Adrenal gland (tissue), 12 donors: ENCODE data around the gene SIAH3. TPM values are rescaled to one million over a fixed set of nuclear protein-coding genes. Genes with fewer than 3 reads are reported as not detected.

Experiments
- DNase-seq, 7 donors: peaks; one replicate each; pipeline ENCODE4 v3.0.0-alpha.2; 2019 to 2020
- H3K27ac ChIP-seq, 5 donors: fragments of 200-600 bp; sonication (generic) in 4 of 5; 1 replicate in 3 of 5; 2 replicates in 2 of 5; pipeline versions ENCODE4 v1.5.1 to v1.8.0; 2016 to 2020; ENCODE audit warnings: mild to moderate bottlenecking in 1 of 5
- H3K27me3 ChIP-seq: fragments of 200-600 bp; 2 replicates; pipeline ENCODE4 v1.8.0; 2021
- H3K36me3 ChIP-seq, 2 donors: fragments of 200-600 bp; replicated peaks in 1 of 2; 1 replicate in 1 of 2; 2 replicates in 1 of 2; pipeline versions ENCODE4 v1.5.1 to v1.8.0; 2018 to 2022
- H3K4me1 ChIP-seq, 2 donors: fragments of 200-600 bp; replicated peaks in 1 of 2; 1 replicate in 1 of 2; 2 replicates in 1 of 2; pipeline versions ENCODE4 v1.5.1 to v1.8.0; 2018 to 2021
- H3K4me3 ChIP-seq, 4 donors: fragments of 200-600 bp; sonication (generic) in 3 of 4; one replicate each; pipeline ENCODE4 v1.5.1; 2016 to 2018
- H3K9me3 ChIP-seq, 3 donors: fragments of 200-600 bp; sonication (generic) in 1 of 3; replicated peaks in 1 of 3; 1 replicate in 2 of 3; 2 replicates in 1 of 3; pipeline versions ENCODE4 v1.5.1 to v1.8.0; 2016 to 2021
- CTCF ChIP-seq, 6 experiments: fragments of 450-650 bp in 4 of 6; fragments of 200-600 bp in 2 of 6; sonication (generic) in 1 of 6; IDR thresholded peaks; 1 replicate in 5 of 6; 2 replicates in 1 of 6; pipeline versions ENCODE4 v1.5.1 to v1.8.0; 2016 to 2021; ENCODE audit warnings: antibody characterized with exemption in 6 of 6, mild to moderate bottlenecking in 2 of 6, moderate library complexity in 1 of 6
- POLR2A ChIP-seq, 2 donors: fragments of 450-650 bp; IDR thresholded peaks; one replicate each; pipeline ENCODE4 v1.6.1; 2017; ENCODE audit warnings: antibody characterized with exemption in 2 of 2, mild to moderate bottlenecking in 2 of 2, moderate library complexity in 1 of 2
- WGBS, 4 donors: extraction: QIAGEN DNeasy Blood & Tissue Kit in 2 of 4; methylation state at CpG; one replicate each; pipeline versions ENCODE4 v1.1.5 to v1.1.7; 2013 to 2017; 5-methylcytosine and 5-hydroxymethylcytosine counted together
- intact Hi-C, 2 donors: fragments of 100-400 bp; cut with DNase I; formaldehyde crosslinking; loops; one replicate each; pipeline versions ENCODE4 v1.14.1 to v1.15.0; 2022 to 2023
- polyA plus RNA-seq, 3 donors: library from polyadenylated mRNA; stranded (reverse); fragments of 200-250 nt in 2 of 3; fragments of 350-450 nt in 1 of 3; fragmentation: Illumina TruSeq in 1 of 3; extraction: RNeasy Lipid Tissue Mini Kit (QIAGEN cat#74804) in 1 of 3; gene quantifications; one replicate each; pipeline ENCODE4 v1.2.3, GENCODE V29; 2013 to 2014
- total RNA-seq, 9 donors: library from RNA; depleted of rRNA in 4 of 9; stranded (reverse); fragments of >200 nt in 4 of 9; fragments of 120-200 nt in 1 of 9; fragmentation: NEBNext Ultra II Directional in 1 of 9; extraction: Animal tissue kit (Norgen Biotek cat#: 25700) in 1 of 9; gene quantifications; one replicate each; pipeline versions ENCODE4 v1.1.0 to v1.2.4, GENCODE V29; 2013 to 2023
- donor health status: healthy with polysubstance abuse.
- donor health status: Bipolar disorder and iron deficiency.
- donor health status: DM: yes; HTN: yes; CAD: no.
- donor health status: DM: no; HTN: no; CAD: no.
- donor health status: DM: no; HTN: no; CAD: no.
- donor health status: DM: yes; HTN: yes; CAD: no.

The SIAH3 gene
- total and polyA plus RNA-seq, 12 donors: 0.03 to 0.64 (median 0.24) TPM

- peaks cover 0 to 14% of the 10 kb centered on the region in 2 donors for H3K4me1 ChIP-seq
- WGBS, 4 donors: 33 to 42% (median 38%) methylated on average over 1 of the region's 1 CpG
- no peak overlapping the region for H3K4me3 ChIP-seq
- DNase-seq: no peak
- H3K36me3 ChIP-seq: no peaks in the 10 kb centered on the region
- intact Hi-C loops: no loop called here
- H3K9me3 ChIP-seq: no peaks in the 10 kb centered on the region
- TF ChIP-seq POLR2A (IDR thresholded peaks at IDR 0.05) (no peak), CTCF (IDR thresholded peaks at IDR 0.05) (no peak)
- H3K27me3 ChIP-seq: no peaks in the 10 kb centered on the region
- no peak overlapping the region for H3K27ac ChIP-seq
These were observed 14.4 kb downstream of the SIAH3 start for GRCh38 chr13:45837111-45837510.

GRCh38 chr13:45834411-45834994, 17.1 kb downstream of the SIAH3 start:
- TF ChIP-seq CTCF (IDR thresholded peaks at IDR 0.05) (no peak), POLR2A (IDR thresholded peaks at IDR 0.05) (no peak)
- H3K4me3 ChIP-seq: no peak overlapping the region
- DNase-seq: no peak
- intact Hi-C loops: no loop called here
- WGBS, 4 donors: 85 to 97% (median 88%) methylated on average over 4 to 7 of the region's 7 CpGs
- no peaks in the 10 kb centered on the region for H3K27me3 ChIP-seq
- H3K27ac ChIP-seq: peak overlapping the region in 3 of 5 donors; percentile 18 to 75 (median 44)
- no peaks in the 10 kb centered on the region for H3K9me3 ChIP-seq
- peaks cover 0 to 14% of the 10 kb centered on the region in 2 donors for H3K4me1 ChIP-seq
- no peaks in the 10 kb centered on the region for H3K36me3 ChIP-seq

GRCh38 chr13:45833663-45834375, 17.7 kb downstream of the SIAH3 start:
- intact Hi-C loops: no loop called here
- Histone ChIP-seq H3K36me3 (no peaks in the 10 kb centered on the region), H3K9me3 (no peaks in the 10 kb centered on the region), H3K27ac (peak overlapping the region in 3 of 5 donors; percentile 18 to 75 (median 44)), H3K27me3 (no peaks in the 10 kb centered on the region), H3K4me1 (peaks cover 0 to 14% of the 10 kb centered on the region in 2 donors), H3K4me3 (no peak overlapping the region)
- TF ChIP-seq CTCF (IDR thresholded peaks at IDR 0.05) (no peak), POLR2A (IDR thresholded peaks at IDR 0.05) (no peak)
- peak; percentile 87 to 96 (median 95) for DNase-seq
- WGBS, 4 donors: 21 to 39% (median 25%) methylated on average over 5 of the region's 5 CpGs

GRCh38 chr13:45833242-45833641, 18.3 kb downstream of the SIAH3 start:
- Histone ChIP-seq H3K27me3 (no peaks in the 10 kb centered on the region), H3K36me3 (no peaks in the 10 kb centered on the region), H3K27ac (peak overlapping the region in 2 of 5 donors; percentile 44 to 60), H3K9me3 (no peaks in the 10 kb centered on the region), H3K4me3 (no peak overlapping the region), H3K4me1 (peaks cover 0 to 14% of the 10 kb centered on the region in 2 donors)
- WGBS, 4 donors: 64 to 74% (median 65%) methylated on average over 4 of the region's 4 CpGs
- intact Hi-C loops: no loop called here
- DNase-seq: peak in 1 of 7 donors; percentile 47
- TF ChIP-seq POLR2A (IDR thresholded peaks at IDR 0.05): no peak
- TF ChIP-seq CTCF (IDR thresholded peaks at IDR 0.05): no peak
